HG03354 (cell line): ENCODE results near the gene MOCS3.

Experiments
- ATAC-seq: cut with Tn5 transposase; IDR thresholded peaks from one replicate; pipeline ENCODE4 v1.9.1; 2021; ENCODE audit warnings: mild to moderate bottlenecking; ENCODE audit not compliant: unreplicated experiment, poor library complexity, severe bottlenecking

MOCS3 gene

GRCh38 chr20:50980071-50980681 is 21.6 kb downstream of the MOCS3 start:
- no peak for ATAC-seq

- peak; percentile 48 for ATAC-seq
Observed at GRCh38 chr20:50980851-50981713, 22.5 kb downstream of the MOCS3 start.

GRCh38 chr20:50981714-50982048 is 23.1 kb downstream of the MOCS3 start:
- ATAC-seq, result no peak

GRCh38 chr20:50982363-50982762 is 23.7 kb downstream of the MOCS3 start:
- ATAC-seq, result no peak

- ATAC-seq, result no peak
Observed at GRCh38 chr20:50983321-50983720, 24.7 kb downstream of the MOCS3 start.

GRCh38 chr20:50987493-50988210 is 29.0 kb downstream of the MOCS3 start:
- peak; percentile 69 for ATAC-seq

- no peak for ATAC-seq
Observed at GRCh38 chr20:50991076-50991475, 32.5 kb downstream of the MOCS3 start.

GRCh38 chr20:50992336-50992732 is 33.7 kb downstream of the MOCS3 start:
- ATAC-seq, result no peak

- peak; percentile 85 for ATAC-seq
Observed at GRCh38 chr20:50992733-50993457, 34.3 kb downstream of the MOCS3 start.

- ATAC-seq, result no peak
Observed at GRCh38 chr20:50993876-50994275, 35.3 kb downstream of the MOCS3 start.

GRCh38 chr20:50995506-50995905 is 36.9 kb downstream of the MOCS3 start:
- ATAC-seq, result no peak

GRCh38 chr20:50996901-50997865 is 38.6 kb downstream of the MOCS3 start:
- ATAC-seq, result no peak

GRCh38 chr20:50999355-50999754 is 40.7 kb downstream of the MOCS3 start:
- ATAC-seq, result no peak

GRCh38 chr20:51001430-51002265 is 43.0 kb downstream of the MOCS3 start:
- no peak for ATAC-seq

GRCh38 chr20:51002633-51003032 is 44.0 kb downstream of the MOCS3 start:
- ATAC-seq, result no peak

GRCh38 chr20:51003753-51004152 is 45.1 kb downstream of the MOCS3 start:
- ATAC-seq, result no peak

GRCh38 chr20:51004305-51004727 is 45.7 kb downstream of the MOCS3 start:
- ATAC-seq, result no peak

- ATAC-seq, result no peak
Observed at GRCh38 chr20:51004781-51005180, 46.2 kb downstream of the MOCS3 start.
